K562 (cell line): ENCODE results near the gene NEU1. TPM values are rescaled to one million over a fixed set of nuclear protein-coding genes. Genes with fewer than 3 reads are reported as not detected.

Experiments
- ARNT ChIP-seq, 2 experiments: fragments of 450-650 bp; IDR thresholded peaks; 2 replicates each; pipeline ENCODE4 v1.6.1; 2016; ENCODE audit warnings: mild to moderate bottlenecking in 1 of 2
- CLOCK ChIP-seq: fragments of 250-450 bp; sonication (Bioruptor Pico); IDR thresholded peaks from 2 replicates; pipeline ENCODE4 v1.4.0; 2020; ENCODE audit warnings: mild to moderate bottlenecking, moderate library complexity, borderline replicate concordance
- DIDO1 ChIP-seq: fragments of 450-650 bp; IDR thresholded peaks from 2 replicates; pipeline ENCODE4 v1.6.1; 2016; ENCODE audit warnings: low read depth, missing biosample characterization, missing genetic modification characterization
- ELF1 ChIP-seq: fragments of 200-800 bp; sonication (Bioruptor generic); IDR thresholded peaks from 2 replicates; pipeline ENCODE4 v1.6.1; 2016; ENCODE audit warnings: missing genetic modification characterization, missing compliant biosample characterization
- GATAD2A ChIP-seq: fragments of 450-650 bp; IDR thresholded peaks from 2 replicates; pipeline ENCODE4 v1.6.1; 2017
- GTF3C2 ChIP-seq: IDR thresholded peaks from 3 replicates; pipeline ENCODE4 v1.6.1; 2011; ENCODE audit warnings: borderline replicate concordance, mild to moderate bottlenecking, moderate library complexity; ENCODE audit not compliant: insufficient read length; ENCODE audit errors: extremely low read depth
- HMG20A ChIP-seq: fragments of 450-650 bp; formaldehyde crosslinking; conservative IDR thresholded peaks from 2 replicates; pipeline ENCODE4 v1.4.0; 2020; ENCODE audit warnings: mild to moderate bottlenecking, mixed read lengths
- HMG20B ChIP-seq: fragments of 250-450 bp; sonication (Bioruptor Pico); IDR thresholded peaks from 2 replicates; pipeline ENCODE4 v1.5.0; 2021; ENCODE audit warnings: mild to moderate bottlenecking
- HNRNPLL ChIP-seq: fragments of 200-400 bp; formaldehyde crosslinking; IDR thresholded peaks from 2 replicates; pipeline ENCODE4 v1.6.1; 2017; ENCODE audit warnings: low read length, low read depth, mild to moderate bottlenecking; ENCODE audit not compliant: poor library complexity, severe bottlenecking
- ILK ChIP-seq: fragments of 450-650 bp; IDR thresholded peaks from 2 replicates; pipeline ENCODE4 v1.6.1; 2016; ENCODE audit warnings: missing genetic modification characterization, low read depth, mild to moderate bottlenecking, missing compliant biosample characterization, moderate library complexity, borderline replicate concordance
- MEF2D ChIP-seq: conservative IDR thresholded peaks from 2 replicates; pipeline ENCODE4 v1.6.1; 2016; ENCODE audit warnings: low read depth, missing genetic modification characterization, missing compliant biosample characterization
- MNT ChIP-seq, 2 experiments: fragments of 450-650 bp; conservative IDR thresholded peaks; 2 replicates each; pipeline ENCODE4 v1.6.1; 2017; ENCODE audit warnings: mild to moderate bottlenecking in 2 of 2, moderate library complexity in 2 of 2
- PHF21A ChIP-seq: fragments of 450-650 bp; IDR thresholded peaks from 2 replicates; pipeline ENCODE4 v1.6.1; 2017; ENCODE audit warnings: low read depth, borderline replicate concordance
- PHF8 ChIP-seq: fragments of 200-600 bp; sonication (generic); IDR thresholded peaks from 2 replicates; pipeline ENCODE4 v1.6.1; 2012; ENCODE audit warnings: mixed run types, mild to moderate bottlenecking, inconsistent platforms, low read length, moderate library complexity, borderline replicate concordance
- PKNOX1 ChIP-seq: fragments of 450-650 bp; IDR thresholded peaks from 2 replicates; pipeline ENCODE4 v1.6.1; 2016
- SRF ChIP-seq, 2 experiments: fragments of 250-450, 450-650 bp in 1 of 2; sonication (Bioruptor Pico) in 1 of 2; sonication (generic) in 1 of 2; formaldehyde crosslinking; IDR thresholded peaks; 2 replicates each; pipeline versions ENCODE4 v1.5.0 to v1.5.1; 2020 to 2022; ENCODE audit warnings: mild to moderate bottlenecking in 1 of 2, missing genetic modification reagents in 1 of 2
- TRIM24 ChIP-seq, 2 experiments: fragments of 450-650 bp; IDR thresholded peaks; 2 replicates each; pipeline ENCODE4 v1.6.1; 2016
- ZBED1 ChIP-seq: IDR thresholded peaks from 2 replicates; pipeline ENCODE4 v1.6.1; 2014
- polyA plus RNA-seq, 8 experiments: library from polyadenylated mRNA; depleted of rRNA in 4 of 8; stranded (reverse) in 5 of 8; unstranded in 3 of 8; fragments of >200 nt; fragmentation: Nextera tagmentation in 2 of 8; fragmentation: Illumina TruSeq in 1 of 8; extraction: Ambion mirVana in 2 of 8; extraction: Trizol in 1 of 8; gene quantifications; 2 replicates each; pipeline versions ENCODE4 v1.2.1 to v1.2.3, GENCODE V29; 2011 to 2014; ENCODE audit warnings: inconsistent platforms in 1 of 8, missing spikeins in 1 of 8
- total RNA-seq, 7 experiments: library from RNA; depleted of rRNA in 6 of 7; stranded (reverse); fragments of >200 nt in 6 of 7; fragmentation: Illumina TruSeq in 2 of 7; extraction: Trizol in 2 of 7; gene quantifications; 2 replicates each; pipeline versions ENCODE4 v1.2.1 to v1.2.3, GENCODE V29; 2011 to 2021; ENCODE audit warnings: low replicate concordance in 1 of 7

The NEU1 gene
- total and polyA plus RNA-seq, 9 of the 15 experiments (the other 6 are each of a cell fraction or from before 2014, with no cell fraction given), result 14.8 to 67.8 (median 51.0) TPM

- no peak for TF ChIP-seq GTF3C2
- TF ChIP-seq ZBED1, result peak; percentile 98
- TF ChIP-seq MNT (conservative IDR thresholded peaks at IDR 0.05), result no peak
- no peak for TF ChIP-seq ARNT (IDR thresholded peaks at IDR 0.05)
- peak; percentile 76 for TF ChIP-seq HNRNPLL
- TF ChIP-seq ELF1 (tag), result no peak
- TF ChIP-seq ILK (tag), result no peak
- no peak for TF ChIP-seq PKNOX1
- TF ChIP-seq TRIM24 (IDR thresholded peaks at IDR 0.05), result no peak
- no peak for TF ChIP-seq GATAD2A
- TF ChIP-seq PHF8, result peak; percentile 60
- no peak for TF ChIP-seq PHF21A
- peak; percentile 75 to 79; a peak in 3 of 4 replicates for TF ChIP-seq SRF (CRISPR knock-in tag; IDR thresholded peaks at IDR 0.05)
- no peak; the same call in 1 of the 2 replicates for TF ChIP-seq HMG20A (CRISPR knock-in tag)
- TF ChIP-seq MEF2D, result peak; percentile 70
- no peak for TF ChIP-seq HMG20B (CRISPR knock-in tag)
- TF ChIP-seq DIDO1 (tag), result no peak
- TF ChIP-seq CLOCK (CRISPR knock-in tag), result 0 out of 2 replicates have a peak, but pooled peaks have one; percentile 50
These were observed 35.1 kb downstream of the NEU1 start, which contains the start of gene HSPA1B (continued) for GRCh38 chr6:31827286-31828079.
